Stimulated activated CD8-positive, alpha-beta memory T cell treated with anti-CD3 and anti-CD28 coated beads, Interleukin-15, amount 100 ng/mL, for 48 hours (primary cell): ENCODE data around the gene KRT34.
"Not testable (repeated sequence)": the region's sequence is repeated elsewhere in the genome, so short reads cannot be mapped to it uniquely, and the experiment has no call there.

ENCODE experiments used
- DNase-seq, 2 donors: peaks; one replicate each; pipeline ENCODE4 v3.0.0-alpha.2; 2020; ENCODE audit warnings: low read depth in 2 of 2

KRT34 gene

GRCh38 chr17:41367426-41368075 is 14.6 kb downstream of the KRT34 start:
- no peak for DNase-seq

DNA sequence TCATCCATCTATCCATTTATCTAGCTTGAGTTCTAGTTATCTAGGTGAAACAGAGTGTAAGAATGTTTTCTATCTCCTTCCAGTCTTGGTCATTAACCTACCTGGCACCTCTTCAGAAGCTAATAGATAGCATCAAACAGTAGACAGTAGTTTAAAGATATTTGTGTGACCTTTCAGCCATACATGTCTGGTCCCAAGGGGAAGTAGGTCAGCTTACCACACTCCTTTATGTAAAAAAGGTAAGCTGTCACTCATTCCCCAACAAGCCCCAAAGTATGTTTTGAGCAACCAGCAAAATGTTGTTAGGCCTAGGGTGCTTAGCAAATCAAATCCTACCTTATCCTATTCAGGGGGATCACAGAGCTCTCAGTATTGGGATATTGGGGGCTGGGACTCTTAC is 16.0 kb downstream of the KRT34 start:
- no peak for DNase-seq

GRCh38 chr17:41363881-41364280 is 18.2 kb downstream of the KRT34 start:
- DNase-seq: no peak

GRCh38 chr17:41360296-41360995 is 21.7 kb downstream of the KRT34 start:
- DNase-seq: no peak

GRCh38 chr17:41354536-41354935 is 27.6 kb downstream of the KRT34 start:
- DNase-seq: no peak

DNA sequence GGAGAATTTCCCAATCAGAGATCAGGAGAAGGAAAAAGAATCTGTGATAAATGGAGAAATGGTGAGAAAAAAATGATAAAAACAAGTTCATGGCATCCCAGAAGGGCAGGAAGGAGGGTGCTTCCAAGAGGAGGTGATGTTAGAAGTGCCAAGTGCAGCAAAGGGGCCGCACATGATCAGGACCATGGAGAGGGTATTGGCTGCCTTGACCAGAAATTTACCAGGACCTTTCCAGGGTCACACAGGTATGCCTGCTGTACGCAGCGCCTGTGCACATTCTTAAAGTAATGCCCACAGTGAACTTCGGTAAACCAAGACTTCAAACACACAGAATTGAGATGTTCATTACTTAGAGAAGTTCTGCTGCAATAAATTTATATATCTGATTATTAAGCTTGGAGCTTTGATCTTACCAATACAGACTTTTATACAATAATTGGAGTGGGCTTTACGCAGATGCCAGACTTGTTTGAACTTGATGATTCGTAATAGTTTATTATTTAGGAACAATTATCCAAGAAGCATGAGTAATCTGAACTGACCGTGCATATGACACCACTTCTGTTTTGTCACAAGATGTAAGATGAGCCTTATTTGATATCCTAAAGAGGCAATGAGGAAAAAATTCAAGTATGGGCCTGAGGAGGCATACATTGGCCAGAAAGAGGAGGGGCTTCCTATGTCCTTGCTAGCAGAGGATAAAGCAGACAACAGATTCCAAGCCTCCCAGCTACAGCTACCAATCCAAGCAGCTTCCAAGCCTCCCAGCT is 29.3 kb downstream of the KRT34 start:
- no peak for DNase-seq

GRCh38 chr17:41351177-41351576 is 30.9 kb downstream of the KRT34 start:
- DNase-seq: no peak

DNA sequence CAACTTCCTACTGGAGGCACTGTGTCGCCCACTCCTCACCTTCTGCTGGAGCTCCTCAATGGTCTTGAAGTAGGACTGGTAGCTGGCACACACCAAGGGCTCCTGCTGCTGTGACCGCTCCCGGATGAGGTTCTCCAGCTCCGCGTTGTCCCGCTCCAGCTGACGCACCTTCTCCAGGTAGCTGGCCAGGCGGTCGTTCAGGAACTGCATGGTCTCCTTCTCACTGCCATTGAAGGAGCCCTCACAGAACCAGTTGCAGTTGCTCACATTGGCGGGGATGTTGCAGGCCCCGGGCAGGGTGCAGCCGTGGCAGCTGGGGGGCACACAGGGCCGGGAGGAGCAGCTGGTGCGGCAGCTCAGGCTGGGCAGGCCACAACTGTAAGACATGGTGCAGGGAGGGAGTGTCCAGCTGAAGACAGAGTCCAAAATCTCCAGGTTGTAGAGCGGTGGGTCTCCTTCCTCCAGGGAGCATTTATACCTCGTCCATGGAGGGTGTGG is 31.7 kb downstream of the KRT34 start, which contains the start of gene KRT33A:
Gene KRT33A, minus strand, starts transcription at position 448 of the 498 bp plus-strand sequence. Its CDS starts 61 bp downstream, at position 387.
- not testable (repeated sequence) for DNase-seq

- no peak for DNase-seq
Measured at GRCh38 chr17:41347869-41348760, 34.0 kb downstream of the KRT34 start.

- DNase-seq: not testable (repeated sequence)
Measured at GRCh38 chr17:41346421-41346820, 35.7 kb downstream of the KRT34 start.

GRCh38 chr17:41345992-41346391 is 36.1 kb downstream of the KRT34 start:
- no peak for DNase-seq

DNA sequence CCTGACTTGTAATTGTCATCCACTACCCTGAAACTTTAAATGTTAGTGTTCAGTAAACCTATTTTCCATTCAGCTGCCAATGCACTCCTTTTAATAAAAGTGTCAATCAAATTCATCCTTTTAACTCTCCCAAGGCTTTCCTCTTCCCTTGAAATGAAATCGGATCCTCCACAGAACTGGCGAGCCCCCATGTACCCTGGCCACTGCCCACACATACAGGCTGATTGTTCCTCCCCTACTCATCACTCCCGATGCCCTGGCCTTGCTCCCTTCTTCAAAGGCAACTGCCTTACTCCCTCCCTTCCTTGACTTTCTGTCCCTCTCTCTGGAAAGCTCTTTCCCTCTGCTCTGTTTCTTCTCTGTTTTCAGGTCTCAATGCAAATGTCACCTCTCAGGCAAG is 39.1 kb downstream of the KRT34 start:
- DNase-seq: no peak

- DNase-seq: peak in 1 of 2 donors; percentile 23
Measured at GRCh38 chr17:41340934-41341861, 40.9 kb downstream of the KRT34 start.

DNA sequence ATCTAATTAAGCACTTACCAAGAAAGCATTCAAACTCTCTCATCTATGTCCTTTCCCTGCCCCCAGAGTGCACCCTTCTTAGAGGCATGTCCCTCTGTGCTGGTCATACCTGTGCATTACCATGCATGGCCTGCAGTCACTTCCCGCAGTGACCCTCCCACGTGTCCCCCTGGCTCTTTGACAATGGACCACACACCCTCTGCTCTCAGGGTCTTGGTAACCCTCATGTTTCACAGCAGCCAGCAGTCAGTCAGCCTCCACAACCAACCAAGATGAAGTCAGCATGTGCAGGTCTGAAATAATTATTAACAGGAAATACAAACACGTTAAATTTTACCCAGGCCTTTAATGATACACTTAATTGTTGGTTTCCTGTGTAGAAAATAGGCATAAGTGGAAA is 41.6 kb downstream of the KRT34 start:
- DNase-seq: no peak

- no peak for DNase-seq
Measured at GRCh38 chr17:41339571-41340172, 42.4 kb downstream of the KRT34 start.

DNA sequence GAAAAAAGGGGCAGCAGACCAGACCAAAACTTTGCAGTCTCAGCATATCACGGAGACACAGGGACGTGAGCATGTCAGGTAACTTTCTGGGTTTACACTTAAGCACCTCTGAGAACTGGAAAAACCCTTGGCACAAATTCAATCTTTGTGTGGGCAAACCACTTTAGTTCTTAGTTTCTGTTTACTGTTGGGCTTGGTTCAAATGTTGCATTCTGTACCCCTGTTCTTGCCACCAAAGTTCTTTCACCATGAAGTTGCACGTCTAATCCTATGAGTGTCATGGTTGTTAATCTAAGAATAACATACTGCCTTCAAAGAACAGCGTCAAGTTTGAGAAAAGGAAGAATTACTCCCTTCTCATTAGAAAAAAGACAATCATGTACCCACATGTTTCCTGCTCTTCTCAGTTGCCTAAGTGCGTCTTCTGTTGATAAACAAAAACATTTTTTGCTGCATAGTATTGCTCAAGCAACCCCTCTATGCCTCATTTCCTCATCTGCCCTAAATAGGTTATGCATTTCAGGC is 43.1 kb downstream of the KRT34 start:
- DNase-seq: no peak

DNA sequence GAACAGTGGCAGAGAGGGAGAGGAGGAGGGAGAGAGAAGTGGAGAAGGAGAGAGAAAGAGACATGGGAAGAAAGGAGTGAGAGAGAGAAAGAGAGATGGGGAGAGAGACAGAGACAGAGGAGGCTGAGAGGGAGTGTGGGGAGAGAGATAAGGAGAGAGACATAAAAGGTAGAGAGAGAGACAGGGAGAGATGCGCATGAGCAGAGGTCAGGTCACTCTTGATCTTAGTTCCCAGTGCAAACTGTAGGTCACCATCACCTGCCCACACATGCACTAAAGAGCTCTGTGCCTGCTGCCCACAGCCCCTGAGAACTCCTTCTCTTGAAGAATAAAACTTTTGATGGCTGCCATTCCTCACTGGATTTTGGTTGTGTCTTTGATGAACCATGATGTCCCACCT is 46.4 kb downstream of the KRT34 start:
- no peak for DNase-seq

DNA sequence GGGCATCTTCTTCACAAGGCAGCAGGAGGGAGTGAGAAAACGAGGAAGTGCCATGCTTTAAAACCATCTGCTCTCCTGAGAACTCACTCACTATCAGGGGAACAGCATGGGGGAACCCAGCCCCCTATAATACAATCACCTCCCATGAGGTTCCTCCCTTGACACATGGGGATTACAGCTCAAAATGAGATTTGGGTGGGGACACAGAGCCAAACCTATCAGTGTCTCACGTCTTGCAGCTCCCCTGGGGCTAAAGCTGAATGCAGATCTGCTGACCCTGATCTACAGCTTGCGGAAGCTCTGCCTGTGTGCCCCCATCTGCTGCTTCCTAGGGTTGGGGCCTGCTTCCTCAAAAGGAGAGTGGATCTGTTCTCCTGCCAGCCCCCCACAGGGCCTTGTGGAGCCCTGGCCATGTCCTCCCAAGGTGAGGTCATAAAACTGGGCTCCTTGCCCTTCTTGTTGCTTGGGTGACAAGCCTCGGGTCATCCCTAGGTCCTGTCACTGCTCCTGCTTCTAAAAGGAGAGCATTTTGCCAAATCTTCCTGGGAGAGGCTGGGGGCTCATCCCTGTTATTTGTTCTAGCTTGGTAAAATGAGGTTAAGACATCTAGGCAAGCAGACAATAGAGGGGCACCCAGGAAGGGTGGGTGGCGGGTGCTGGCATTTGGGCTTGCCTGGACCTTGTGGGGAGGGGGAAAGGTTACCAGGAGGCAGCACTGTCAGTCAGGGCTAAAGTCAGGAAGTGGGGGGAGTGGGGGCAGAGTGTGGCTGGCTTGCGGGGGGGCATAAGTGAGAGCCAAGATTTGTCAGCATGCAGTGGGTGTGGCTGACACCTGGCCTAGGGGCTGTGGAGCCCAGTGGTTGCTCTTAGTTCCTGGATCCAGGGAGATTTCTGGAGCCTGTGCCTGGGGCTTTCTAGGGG is 47.5 kb downstream of the KRT34 start:
- no peak for DNase-seq

- no peak for DNase-seq
Measured at GRCh38 chr17:41333836-41334235, 48.3 kb downstream of the KRT34 start.
